NB4 (cell line): ENCODE data around the gene LITAF.

ENCODE experiments used
- CTCF ChIP-seq: IDR thresholded peaks from one replicate; pipeline ENCODE4 v1.5.1; 2012; ENCODE audit warnings: low read depth, low read length
- POLR2A ChIP-seq: IDR thresholded peaks from 2 replicates; pipeline ENCODE4 v1.6.1; 2011; ENCODE audit warnings: mild to moderate bottlenecking; ENCODE audit not compliant: insufficient read length; ENCODE audit errors: extremely low read depth

DNA sequence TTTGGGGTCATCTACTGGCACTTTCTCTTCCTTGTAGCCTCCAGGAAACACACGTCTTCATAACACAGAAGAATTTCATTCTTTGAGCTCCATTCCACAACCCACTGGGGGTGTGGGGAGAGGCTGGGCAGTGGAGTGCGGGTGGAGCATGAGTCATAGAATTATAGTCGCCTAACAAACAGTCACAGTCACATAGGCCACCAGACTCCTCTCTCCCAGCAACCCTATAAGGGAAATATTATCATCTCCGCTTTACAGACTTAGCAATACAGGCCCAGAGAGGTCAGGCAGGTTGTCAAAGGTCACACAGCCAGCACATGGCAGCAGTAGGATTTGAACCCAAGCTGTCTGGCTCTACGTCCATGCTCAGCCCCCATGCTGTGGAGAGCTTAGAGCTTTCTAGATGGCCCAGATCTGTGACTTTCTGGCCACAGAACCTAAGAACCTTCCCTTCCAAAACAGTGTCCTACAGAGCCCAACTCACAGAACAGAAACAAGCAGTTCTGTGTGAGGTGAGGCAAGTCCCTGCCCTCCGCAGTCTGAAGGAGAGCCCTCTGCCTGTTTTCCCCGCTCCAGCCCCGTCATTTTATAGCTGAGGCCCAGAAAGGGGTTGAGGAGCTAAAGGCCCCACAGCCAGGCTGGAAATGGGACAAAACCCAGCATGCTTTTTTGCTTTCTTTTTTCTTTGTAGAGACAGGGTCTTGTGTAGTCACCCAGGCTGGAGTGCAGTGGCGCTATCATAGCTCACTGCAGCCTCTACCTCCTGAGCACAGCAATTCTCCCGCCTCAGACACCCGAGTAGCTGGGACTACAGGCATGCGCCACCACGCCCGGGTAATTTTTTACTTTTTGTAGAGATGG lies 10.7 kb upstream of the LITAF start:
- TF ChIP-seq CTCF (no peak), POLR2A (no peak)
